ENCODE results near the gene LARGE1.

LARGE1 gene

GRCh38 chr22:33352768-33353167 lies 567.5 kb downstream of the LARGE1 start:
- TF ChIP-seq MYC (IDR thresholded peaks at IDR 0.05; ENCODE audit: low read depth, low read length) (no peak), CTCF (IDR thresholded peaks at IDR 0.05; ENCODE audit: low read depth, low read length) (no peak), POLR2A (IDR thresholded peaks at IDR 0.05; ENCODE audit: extremely low read depth, insufficient read length) (no peak)
- TF ChIP-seq, protein P1, sequence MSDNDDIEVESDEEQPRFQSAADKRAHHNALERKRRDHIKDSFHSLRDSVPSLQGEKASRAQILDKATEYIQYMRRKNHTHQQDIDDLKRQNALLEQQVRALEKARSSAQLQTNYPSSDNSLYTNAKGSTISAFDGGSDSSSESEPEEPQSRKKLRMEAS (IDR thresholded peaks at IDR 0.05; ENCODE audit: low read depth, low read length) = no peak
- DNase-seq (ENCODE audit: low read depth) = no peak
- H3K4me3 ChIP-seq (ENCODE audit: low read depth, low read length) = no peak overlapping the region

- no peak overlapping the region for H3K4me3 ChIP-seq (ENCODE audit: low read depth, low read length)
- TF ChIP-seq CTCF (IDR thresholded peaks at IDR 0.05; ENCODE audit: low read depth, low read length) (no peak), POLR2A (IDR thresholded peaks at IDR 0.05; ENCODE audit: extremely low read depth, insufficient read length) (no peak), MYC (IDR thresholded peaks at IDR 0.05; ENCODE audit: low read depth, low read length) (no peak)
- TF ChIP-seq, protein P1 (IDR thresholded peaks at IDR 0.05; ENCODE audit: low read depth, low read length) = no peak
- DNase-seq (ENCODE audit: low read depth) = no peak
These were observed 569.3 kb downstream of the LARGE1 start for GRCh38 chr22:33350961-33351360.

- TF ChIP-seq CTCF (IDR thresholded peaks at IDR 0.05; ENCODE audit: low read depth, low read length) (no peak), MYC (IDR thresholded peaks at IDR 0.05; ENCODE audit: low read depth, low read length) (no peak), POLR2A (IDR thresholded peaks at IDR 0.05; ENCODE audit: extremely low read depth, insufficient read length) (no peak)
- TF ChIP-seq, protein P1 (IDR thresholded peaks at IDR 0.05; ENCODE audit: low read depth, low read length) = no peak
- H3K4me3 ChIP-seq (ENCODE audit: low read depth, low read length) = no peak overlapping the region
- DNase-seq (ENCODE audit: low read depth) = no peak
These were observed 569.8 kb downstream of the LARGE1 start for GRCh38 chr22:33350491-33350890.

GRCh38 chr22:33347002-33347401 lies 573.3 kb downstream of the LARGE1 start:
- TF ChIP-seq POLR2A (IDR thresholded peaks at IDR 0.05; ENCODE audit: extremely low read depth, insufficient read length) (no peak), CTCF (IDR thresholded peaks at IDR 0.05; ENCODE audit: low read depth, low read length) (no peak), MYC (IDR thresholded peaks at IDR 0.05; ENCODE audit: low read depth, low read length) (no peak)
- TF ChIP-seq, protein P1 (IDR thresholded peaks at IDR 0.05; ENCODE audit: low read depth, low read length) = no peak
- no peak for DNase-seq (ENCODE audit: low read depth)
- no peak overlapping the region for H3K4me3 ChIP-seq (ENCODE audit: low read depth, low read length)

- no peak for TF ChIP-seq CTCF (IDR thresholded peaks at IDR 0.05; ENCODE audit: low read depth, low read length)
- TF ChIP-seq MYC (IDR thresholded peaks at IDR 0.05; ENCODE audit: low read depth, low read length) = no peak
- TF ChIP-seq, protein P1 (IDR thresholded peaks at IDR 0.05; ENCODE audit: low read depth, low read length) = no peak
- no peak for TF ChIP-seq POLR2A (IDR thresholded peaks at IDR 0.05; ENCODE audit: extremely low read depth, insufficient read length)
- DNase-seq (ENCODE audit: low read depth) = no peak
- H3K4me3 ChIP-seq (ENCODE audit: low read depth, low read length) = no peak overlapping the region
These were observed 578.7 kb downstream of the LARGE1 start for GRCh38 chr22:33341611-33342010.

- no peak overlapping the region for H3K4me3 ChIP-seq (ENCODE audit: low read depth, low read length)
- DNase-seq (ENCODE audit: low read depth) = no peak
- TF ChIP-seq POLR2A (IDR thresholded peaks at IDR 0.05; ENCODE audit: extremely low read depth, insufficient read length) = no peak
- TF ChIP-seq, protein P1 (IDR thresholded peaks at IDR 0.05; ENCODE audit: low read depth, low read length) = no peak
These were observed 582.8 kb downstream of the LARGE1 start for GRCh38 chr22:33337524-33337923.

All from NB4 (cell line).